DOHH2 (cell line): ENCODE measurements around the gene SALL4.

Source experiments
- H3F3A ChIP-seq: fragments of 200-600 bp; sonication (generic), shearing (Covaris generic); 2 replicates; pipeline ENCODE4 v1.6.0; 2016; ENCODE audit warnings: antibody characterized with exemption, mild to moderate bottlenecking; ENCODE audit not compliant: control insufficient read depth, insufficient read depth
- H3K27ac ChIP-seq: fragments of 200-600 bp; sonication (generic); 2 replicates; pipeline ENCODE4 v1.5.1; 2014; ENCODE audit warnings: low read depth, mild to moderate bottlenecking, low read length, moderate library complexity
- H3K27me3 ChIP-seq: fragments of 200-600 bp; sonication (generic); 2 replicates; pipeline ENCODE4 v1.6.1; 2014; ENCODE audit warnings: mild to moderate bottlenecking, low read length, mixed read lengths; ENCODE audit not compliant: control insufficient read depth
- H3K36me3 ChIP-seq: fragments of 200-600 bp; sonication (generic); 2 replicates; pipeline ENCODE4 v1.6.1; 2014; ENCODE audit warnings: mild to moderate bottlenecking, low read length, moderate library complexity, mixed read lengths; ENCODE audit not compliant: control insufficient read depth
- H3K4me1 ChIP-seq: fragments of 200-600 bp; sonication (generic); 2 replicates; pipeline ENCODE4 v1.6.1; 2014; ENCODE audit warnings: mild to moderate bottlenecking, low read length, mixed read lengths; ENCODE audit not compliant: control insufficient read depth
- H3K4me2 ChIP-seq: fragments of 200-600 bp; sonication (generic); 2 replicates; pipeline ENCODE4 v1.6.0; 2014; ENCODE audit warnings: mild to moderate bottlenecking, low read length, moderate library complexity
- H3K4me3 ChIP-seq: fragments of 200-600 bp; sonication (generic); 2 replicates; pipeline ENCODE4 v1.5.1; 2014; ENCODE audit warnings: mild to moderate bottlenecking, low read length, mixed read lengths
- H3K79me2 ChIP-seq: fragments of 200-600 bp; sonication (generic); 2 replicates; pipeline ENCODE4 v1.6.1; 2014; ENCODE audit warnings: mild to moderate bottlenecking, low read length, mixed read lengths; ENCODE audit not compliant: control insufficient read depth
- H3K9me2 ChIP-seq: fragments of 200-600 bp; sonication (generic); replicated peaks from 2 replicates; pipeline ENCODE4 v1.6.1; 2014; ENCODE audit warnings: mild to moderate bottlenecking, low read length, mixed read lengths; ENCODE audit not compliant: control insufficient read depth
- H3K9me3 ChIP-seq: fragments of 200-600 bp; sonication (generic); 2 replicates; pipeline ENCODE4 v1.6.1; 2014; ENCODE audit warnings: antibody characterized with exemption, low read length, mixed read lengths; ENCODE audit not compliant: control insufficient read depth, insufficient read depth
- H4K20me1 ChIP-seq: fragments of 200-600 bp; sonication (generic); 2 replicates; pipeline ENCODE4 v1.6.0; 2014; ENCODE audit warnings: low read depth, mild to moderate bottlenecking, antibody characterized with exemption, low read length, moderate library complexity; ENCODE audit not compliant: control insufficient read depth, insufficient read depth
- EZH2phosphoT487 ChIP-seq: fragments of 200-600 bp; sonication (generic); IDR thresholded peaks from 2 replicates; pipeline ENCODE4 v1.6.1; 2017; ENCODE audit warnings: borderline replicate concordance, mild to moderate bottlenecking, antibody characterized with exemption, low read length, moderate library complexity, mixed read lengths
- TF ChIP-seq, protein P1 (sequence below): fragments of 200-600 bp; sonication (generic); IDR thresholded peaks from one replicate; pipeline ENCODE4 v1.5.1; 2014; ENCODE audit warnings: antibody characterized with exemption, mild to moderate bottlenecking, low read depth, low read length; ENCODE audit not compliant: poor library complexity, severe bottlenecking

Gene SALL4

GRCh38 chr20:51837876-51838420 is 35.6 kb upstream of the SALL4 start:
- Histone ChIP-seq H3K79me2 (no peaks in the 10 kb centered on the region), H3K27ac (no peak overlapping the region), H3K4me3 (no peak overlapping the region), H3K9me3 (no peaks in the 10 kb centered on the region), H3F3A (no peaks in the 10 kb centered on the region), H3K9me2 (no peaks in the 10 kb centered on the region), H4K20me1 (no peaks in the 10 kb centered on the region), H3K27me3 (no peaks in the 10 kb centered on the region), H3K4me2 (no peak overlapping the region), H3K4me1 (no peaks in the 10 kb centered on the region), H3K36me3 (no peaks in the 10 kb centered on the region)
- no peak for TF ChIP-seq EZH2phosphoT487
- TF ChIP-seq, protein P1, sequence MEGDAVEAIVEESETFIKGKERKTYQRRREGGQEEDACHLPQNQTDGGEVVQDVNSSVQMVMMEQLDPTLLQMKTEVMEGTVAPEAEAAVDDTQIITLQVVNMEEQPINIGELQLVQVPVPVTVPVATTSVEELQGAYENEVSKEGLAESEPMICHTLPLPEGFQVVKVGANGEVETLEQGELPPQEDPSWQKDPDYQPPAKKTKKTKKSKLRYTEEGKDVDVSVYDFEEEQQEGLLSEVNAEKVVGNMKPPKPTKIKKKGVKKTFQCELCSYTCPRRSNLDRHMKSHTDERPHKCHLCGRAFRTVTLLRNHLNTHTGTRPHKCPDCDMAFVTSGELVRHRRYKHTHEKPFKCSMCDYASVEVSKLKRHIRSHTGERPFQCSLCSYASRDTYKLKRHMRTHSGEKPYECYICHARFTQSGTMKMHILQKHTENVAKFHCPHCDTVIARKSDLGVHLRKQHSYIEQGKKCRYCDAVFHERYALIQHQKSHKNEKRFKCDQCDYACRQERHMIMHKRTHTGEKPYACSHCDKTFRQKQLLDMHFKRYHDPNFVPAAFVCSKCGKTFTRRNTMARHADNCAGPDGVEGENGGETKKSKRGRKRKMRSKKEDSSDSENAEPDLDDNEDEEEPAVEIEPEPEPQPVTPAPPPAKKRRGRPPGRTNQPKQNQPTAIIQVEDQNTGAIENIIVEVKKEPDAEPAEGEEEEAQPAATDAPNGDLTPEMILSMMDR, result no peak

DNA sequence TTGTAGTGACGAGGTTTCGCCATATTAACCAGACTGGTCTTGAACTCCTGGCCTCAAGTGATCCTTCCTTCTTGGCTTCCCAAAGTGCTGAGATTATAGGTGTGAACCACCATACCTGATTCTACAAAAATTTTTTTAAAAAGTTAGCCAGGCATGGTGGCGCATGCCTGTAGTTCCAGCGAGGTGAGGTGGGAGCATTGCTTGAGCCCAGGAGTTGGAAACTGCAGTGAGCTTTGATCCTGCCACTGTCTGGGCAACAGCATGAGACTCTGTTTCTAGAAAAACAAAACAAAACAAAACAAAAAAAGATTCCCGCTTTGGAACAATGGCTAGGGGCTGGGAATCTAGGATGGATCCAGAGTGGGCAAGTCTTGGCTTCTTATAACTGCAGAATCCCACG is 35.1 kb upstream of the SALL4 start:
- no peaks in the 10 kb centered on the region for H4K20me1 ChIP-seq
- TF ChIP-seq EZH2phosphoT487, result no peak
- TF ChIP-seq, protein P1, result no peak
- no peaks in the 10 kb centered on the region for H3K9me3 ChIP-seq
- no peaks in the 10 kb centered on the region for H3K27me3 ChIP-seq
- H3F3A ChIP-seq, result no peaks in the 10 kb centered on the region
- no peak overlapping the region for H3K27ac ChIP-seq
- no peak overlapping the region for H3K4me2 ChIP-seq
- H3K9me2 ChIP-seq, result no peaks in the 10 kb centered on the region
- H3K4me3 ChIP-seq, result no peak overlapping the region
- H3K4me1 ChIP-seq, result no peaks in the 10 kb centered on the region
- no peaks in the 10 kb centered on the region for H3K36me3 ChIP-seq
- no peaks in the 10 kb centered on the region for H3K79me2 ChIP-seq

DNA sequence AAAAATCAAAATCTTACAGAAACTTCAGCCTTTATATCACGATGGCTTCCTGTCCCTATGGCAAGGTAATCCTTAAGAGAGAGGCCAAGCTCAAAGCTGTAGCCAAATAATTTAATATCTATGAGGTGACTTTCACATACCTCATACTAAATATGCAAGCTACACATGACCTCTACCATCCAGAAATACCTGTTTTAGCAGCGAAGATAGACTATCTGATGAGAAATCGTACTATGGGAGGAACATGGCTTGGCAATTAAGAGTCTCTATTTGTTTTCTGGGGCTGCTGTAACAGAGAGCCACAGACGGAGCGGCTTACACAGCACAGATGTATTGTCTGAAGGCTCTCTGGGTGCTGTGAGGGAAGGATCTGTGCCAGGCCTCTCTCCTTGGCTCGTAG is 31.0 kb upstream of the SALL4 start:
- H4K20me1 ChIP-seq, result no peaks in the 10 kb centered on the region
- H3K4me2 ChIP-seq, result no peak overlapping the region
- no peaks in the 10 kb centered on the region for H3K9me2 ChIP-seq
- no peaks in the 10 kb centered on the region for H3K79me2 ChIP-seq
- no peaks in the 10 kb centered on the region for H3K36me3 ChIP-seq
- TF ChIP-seq EZH2phosphoT487, result no peak
- TF ChIP-seq, protein P1, result no peak
- H3K9me3 ChIP-seq, result no peaks in the 10 kb centered on the region
- H3K4me3 ChIP-seq, result no peak overlapping the region
- H3F3A ChIP-seq, result no peaks in the 10 kb centered on the region
- H3K4me1 ChIP-seq, result no peaks in the 10 kb centered on the region
- H3K27me3 ChIP-seq, result no peaks in the 10 kb centered on the region
- no peak overlapping the region for H3K27ac ChIP-seq

DNA sequence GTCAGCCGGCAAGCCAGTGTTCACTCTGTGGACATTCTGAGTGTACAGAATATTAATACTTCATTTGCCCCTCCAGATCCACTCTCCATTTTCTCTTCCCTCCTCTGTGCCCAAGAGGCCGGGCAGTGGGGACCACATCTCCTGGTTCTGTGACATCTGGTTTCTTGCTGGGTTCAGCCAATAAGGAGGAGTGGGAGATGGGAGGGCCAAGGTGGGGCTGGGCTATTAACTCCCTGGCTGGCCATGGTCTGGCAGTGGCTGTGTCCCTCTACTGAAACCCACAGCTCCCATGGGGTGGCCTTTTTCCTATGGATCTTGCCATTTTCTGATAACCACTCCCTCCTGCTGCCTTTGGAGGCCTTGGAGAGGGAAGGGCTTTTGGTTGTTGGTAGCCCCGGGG is 30.0 kb upstream of the SALL4 start:
- Histone ChIP-seq H4K20me1 (no peaks in the 10 kb centered on the region), H3K79me2 (no peaks in the 10 kb centered on the region), H3K9me2 (no peaks in the 10 kb centered on the region), H3K9me3 (no peaks in the 10 kb centered on the region), H3K27me3 (no peaks in the 10 kb centered on the region), H3K4me2 (no peak overlapping the region), H3K27ac (no peak overlapping the region), H3F3A (no peaks in the 10 kb centered on the region), H3K4me1 (no peaks in the 10 kb centered on the region), H3K36me3 (no peaks in the 10 kb centered on the region), H3K4me3 (no peak overlapping the region)
- TF ChIP-seq EZH2phosphoT487, result no peak
- TF ChIP-seq, protein P1, result no peak
